HG02571 (cell line): Measurements from ENCODE around the gene KIAA0825.
"Not testable (repeated sequence)": the region's sequence is repeated elsewhere in the genome, so short reads cannot be mapped to it uniquely, and the experiment has no call there.

Experiments used
- ATAC-seq: cut with Tn5 transposase; IDR thresholded peaks from one replicate; pipeline ENCODE4 v1.9.1; 2021; ENCODE audit warnings: mild to moderate bottlenecking, moderate library complexity; ENCODE audit not compliant: unreplicated experiment

Gene KIAA0825

GRCh38 chr5:94575196-94575595 is 43.2 kb downstream of the KIAA0825 start:
- ATAC-seq, result no peak

- ATAC-seq, result not testable (repeated sequence)
These were observed 45.1 kb downstream of the KIAA0825 start for GRCh38 chr5:94573349-94573748.

GRCh38 chr5:94571415-94571814 is 47.0 kb downstream of the KIAA0825 start:
- no peak for ATAC-seq

- no peak for ATAC-seq
These were observed 53.6 kb downstream of the KIAA0825 start for GRCh38 chr5:94564812-94565211.

GRCh38 chr5:94562327-94562971 is 56.0 kb downstream of the KIAA0825 start:
- ATAC-seq, result no peak

- ATAC-seq, result no peak
These were observed 60.4 kb downstream of the KIAA0825 start for GRCh38 chr5:94558028-94558427.

GRCh38 chr5:94551858-94552257 is 66.5 kb downstream of the KIAA0825 start:
- ATAC-seq, result no peak

GRCh38 chr5:94545870-94546625 is 72.4 kb downstream of the KIAA0825 start:
- no peak for ATAC-seq

GRCh38 chr5:94544875-94545547 is 73.4 kb downstream of the KIAA0825 start:
- no peak for ATAC-seq

- ATAC-seq, result no peak
These were observed 74.3 kb downstream of the KIAA0825 start for GRCh38 chr5:94544031-94544650.

GRCh38 chr5:94540856-94541494 is 77.4 kb downstream of the KIAA0825 start:
- no peak for ATAC-seq

GRCh38 chr5:94538260-94538659 is 80.1 kb downstream of the KIAA0825 start:
- no peak for ATAC-seq

- no peak for ATAC-seq
These were observed 91.7 kb downstream of the KIAA0825 start for GRCh38 chr5:94526706-94527105.

GRCh38 chr5:94524841-94525697 is 93.3 kb downstream of the KIAA0825 start:
- ATAC-seq, result peak; percentile 82

- no peak for ATAC-seq
These were observed 95.4 kb downstream of the KIAA0825 start for GRCh38 chr5:94523018-94523417.

- no peak for ATAC-seq
These were observed 96.3 kb downstream of the KIAA0825 start for GRCh38 chr5:94522117-94522516.

- no peak for ATAC-seq
These were observed 100.6 kb downstream of the KIAA0825 start for GRCh38 chr5:94517490-94518488.

- ATAC-seq, result no peak
These were observed 102.3 kb downstream of the KIAA0825 start for GRCh38 chr5:94516148-94516547.
